Measurements from ENCODE around the gene AFF3.

The AFF3 gene

DNA sequence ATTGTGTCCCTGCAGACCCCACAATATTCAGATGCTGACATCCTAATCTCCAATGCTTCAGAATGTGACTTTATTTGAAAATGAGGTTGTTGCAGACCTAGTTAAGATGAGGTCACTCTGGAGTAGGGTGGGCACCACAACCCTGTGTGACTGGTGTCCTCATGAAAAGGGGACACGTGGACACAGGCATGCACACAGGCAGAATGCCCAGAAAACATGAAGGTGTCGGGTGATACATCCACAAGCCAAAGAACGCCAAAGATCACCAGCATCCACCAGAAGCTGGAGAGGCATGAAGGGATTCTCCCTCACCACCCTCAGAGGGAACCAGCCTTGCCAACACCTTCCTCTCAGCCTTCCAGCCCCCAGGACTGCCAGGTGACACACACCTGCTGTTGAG lies 69.3 kb downstream of the AFF3 start:
- in situ Hi-C loops (cut with MboI; ENCODE audit: low sequenced_read_pairs): no loop called here

DNA sequence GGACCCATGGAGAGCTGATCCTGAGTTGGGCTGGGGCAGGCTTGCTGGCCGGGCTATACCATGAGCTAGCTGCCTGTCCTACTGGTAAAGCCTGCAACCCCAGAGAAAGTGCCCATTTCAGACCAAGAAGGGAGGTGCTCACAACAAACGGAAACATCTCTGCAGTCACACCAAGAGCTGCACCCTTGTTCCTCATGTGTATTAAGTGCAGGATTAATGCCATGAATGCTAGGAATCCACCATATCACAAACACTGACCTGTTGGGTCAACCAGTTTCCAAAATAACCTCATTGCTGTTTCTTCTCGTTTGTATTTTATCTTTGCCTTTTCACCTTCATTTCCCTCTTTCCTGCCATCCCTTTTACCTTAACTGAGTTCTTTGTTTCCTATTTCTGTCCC lies 69.9 kb downstream of the AFF3 start:
- in situ Hi-C loops (cut with MboI; ENCODE audit: low sequenced_read_pairs): no loop called here

DNA sequence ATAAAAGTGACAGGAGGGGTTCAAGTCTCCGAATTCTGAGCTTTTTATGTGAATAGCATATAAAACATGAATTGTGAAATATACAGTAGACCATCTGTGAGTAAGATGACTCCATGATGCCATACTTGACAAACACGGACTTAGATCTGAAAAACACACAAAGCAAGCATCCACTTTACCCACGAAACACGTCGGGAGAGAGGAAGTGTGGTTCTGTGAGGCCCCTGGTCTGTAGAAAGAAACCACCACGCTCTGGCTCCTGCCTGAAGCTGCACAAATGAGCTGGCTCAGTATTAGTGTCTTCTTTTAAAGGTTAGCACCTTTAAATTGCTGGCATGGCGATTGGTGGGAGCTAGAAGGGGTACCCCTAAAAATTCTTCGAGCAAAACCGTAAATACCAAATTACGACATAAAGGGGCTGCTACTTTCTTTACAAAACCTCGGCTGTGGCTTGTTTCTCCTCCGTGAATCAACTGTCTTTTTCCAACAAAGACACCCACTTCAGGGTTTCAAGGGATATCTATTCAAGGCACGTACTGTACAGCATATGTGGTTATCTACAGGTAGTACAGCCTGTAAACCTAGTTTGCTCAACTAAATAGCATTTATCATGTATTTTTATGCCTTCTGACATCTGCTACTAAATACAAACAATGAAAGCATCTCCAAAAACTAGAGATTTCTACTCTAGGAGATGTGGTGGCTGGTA lies 70.9 kb downstream of the AFF3 start:
- in situ Hi-C loops (cut with MboI; ENCODE audit: low sequenced_read_pairs): no loop called here

DNA sequence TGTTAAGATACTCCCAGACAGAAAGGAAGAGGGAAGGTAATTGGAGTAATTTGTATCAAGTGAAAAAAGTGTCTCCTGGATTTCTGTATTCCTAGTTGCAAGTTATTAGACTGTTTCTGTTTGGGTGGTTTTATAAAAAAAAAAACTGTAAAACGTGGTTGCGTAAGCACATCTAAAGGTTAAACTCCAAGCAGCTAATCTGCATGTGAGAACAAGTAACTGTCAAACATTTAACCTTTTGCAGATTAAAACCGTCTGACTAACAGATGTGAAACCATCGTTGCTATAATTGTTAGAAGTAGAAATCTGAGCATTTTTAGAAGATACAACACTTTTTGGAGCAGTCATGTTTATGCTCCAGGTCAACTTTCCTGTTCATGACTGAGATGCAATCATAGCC lies 72.3 kb downstream of the AFF3 start:
- in situ Hi-C loops (cut with MboI; ENCODE audit: low sequenced_read_pairs): no loop called here

DNA sequence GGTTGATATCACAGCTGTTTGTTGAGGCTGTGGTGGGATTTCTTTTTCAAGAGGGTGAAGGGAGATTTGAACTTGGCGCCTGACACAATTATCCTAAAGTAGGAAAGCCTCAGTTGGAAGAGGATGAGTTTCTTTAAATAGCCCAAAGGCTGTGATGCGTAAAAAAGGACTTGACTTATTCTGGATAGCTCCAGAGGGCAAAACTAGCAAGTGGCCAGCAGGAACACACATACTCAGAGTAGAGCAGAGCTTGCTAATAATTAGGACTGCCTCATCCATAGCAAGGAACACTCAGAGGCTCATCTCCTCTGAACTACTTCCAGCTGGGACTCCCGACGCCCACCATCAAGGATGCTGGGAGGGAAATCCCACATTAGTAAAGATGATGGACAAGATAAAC lies 74.0 kb downstream of the AFF3 start:
- in situ Hi-C loops (cut with MboI; ENCODE audit: low sequenced_read_pairs): no loop called here

DNA sequence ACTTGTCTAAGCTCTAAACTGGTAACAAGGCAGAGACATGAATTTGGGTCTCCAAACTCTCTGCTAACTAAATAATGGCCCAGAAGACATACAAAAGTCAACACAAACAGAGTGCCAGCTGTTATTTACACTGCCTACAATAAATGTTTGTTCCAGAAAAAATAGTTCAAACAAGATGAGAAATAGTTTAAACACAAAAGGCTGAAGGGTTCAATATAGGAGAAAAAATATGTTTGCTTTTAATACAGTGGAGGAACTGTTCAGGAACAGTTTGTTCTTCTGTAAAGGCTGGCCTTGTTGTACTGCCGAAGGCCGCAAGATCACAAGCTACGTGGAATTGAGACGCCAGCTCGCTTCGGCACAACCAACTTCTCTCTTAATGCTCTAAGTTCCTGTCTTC lies 74.6 kb downstream of the AFF3 start:
- in situ Hi-C loops (cut with MboI; ENCODE audit: low sequenced_read_pairs): no loop called here

DNA sequence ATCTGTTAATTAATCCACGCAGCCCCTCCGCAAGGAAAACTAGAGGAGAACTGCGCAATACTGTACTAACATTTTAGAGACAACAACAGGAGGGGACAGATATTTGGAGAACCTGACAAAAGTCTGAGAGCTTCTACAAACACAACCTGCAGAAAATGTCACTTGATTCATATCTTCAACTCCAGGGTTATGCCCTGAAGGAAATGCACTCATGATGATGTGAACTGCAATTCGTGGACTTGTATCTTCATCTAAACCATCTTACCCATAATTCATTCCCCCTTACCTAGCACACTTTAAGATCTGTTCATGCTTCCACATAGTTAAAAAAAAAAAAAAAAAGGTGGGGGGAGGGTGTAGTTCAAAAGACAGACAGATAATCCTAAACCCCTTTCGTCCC lies 75.5 kb downstream of the AFF3 start:
- in situ Hi-C loops (cut with MboI; ENCODE audit: low sequenced_read_pairs): no loop called here

DNA sequence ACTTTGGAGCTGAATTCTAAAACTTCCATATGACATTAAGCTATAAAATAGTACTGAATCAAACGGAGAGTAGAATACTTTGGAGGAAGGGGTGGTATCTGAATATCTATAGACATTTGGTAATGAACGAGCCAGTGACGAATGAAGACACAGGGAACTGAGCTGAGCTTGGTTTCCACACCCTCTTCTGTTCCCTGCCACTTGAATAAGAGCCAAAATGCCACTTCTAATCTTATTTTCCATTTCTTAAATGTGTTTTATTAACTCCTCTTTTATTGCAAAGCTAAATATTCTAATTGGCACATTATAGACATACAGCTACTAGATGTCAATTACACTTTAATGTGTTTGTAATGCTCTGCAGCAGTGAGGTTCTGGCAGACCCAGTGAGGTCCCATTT lies 76.1 kb downstream of the AFF3 start:
- in situ Hi-C loops (cut with MboI; ENCODE audit: low sequenced_read_pairs): no loop called here

DNA sequence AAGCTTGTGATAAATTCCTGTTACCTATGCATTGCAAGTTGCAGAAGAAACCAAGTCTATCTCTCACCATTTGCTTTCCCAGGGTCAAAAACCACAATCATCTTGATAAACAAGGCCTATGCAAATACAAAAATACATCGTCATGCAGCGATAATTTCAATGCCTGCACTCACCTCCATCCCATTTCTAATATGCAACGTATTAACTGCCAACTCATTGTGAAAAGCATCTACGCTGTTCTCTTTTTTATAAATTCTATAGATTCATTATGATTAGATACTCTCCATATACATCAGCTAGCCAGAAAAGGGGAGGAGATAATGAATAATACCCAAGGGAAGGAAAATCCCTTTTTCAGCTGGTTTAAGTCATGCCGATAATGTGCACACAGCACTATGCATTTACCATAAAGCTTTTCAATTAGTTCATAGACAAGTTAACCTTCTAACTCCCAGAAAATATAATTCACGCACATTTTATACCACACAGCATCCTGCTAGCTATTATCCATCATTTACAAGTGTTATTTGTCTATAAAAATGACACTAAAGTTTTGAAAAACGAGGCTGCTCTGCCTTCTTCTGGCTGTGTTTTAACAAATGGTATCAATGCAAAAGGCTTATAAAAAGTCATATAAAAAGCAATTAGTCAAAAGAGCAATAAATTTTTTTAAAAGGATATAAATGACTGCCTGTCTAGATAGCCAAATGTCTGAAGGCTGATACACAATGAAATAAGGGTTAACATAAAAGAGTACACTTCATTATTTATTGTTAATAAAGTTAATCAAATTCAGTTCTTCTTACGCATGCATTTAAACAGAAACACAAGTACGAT lies 77.6 kb downstream of the AFF3 start:
- in situ Hi-C loops (cut with MboI; ENCODE audit: low sequenced_read_pairs): no loop called here

DNA sequence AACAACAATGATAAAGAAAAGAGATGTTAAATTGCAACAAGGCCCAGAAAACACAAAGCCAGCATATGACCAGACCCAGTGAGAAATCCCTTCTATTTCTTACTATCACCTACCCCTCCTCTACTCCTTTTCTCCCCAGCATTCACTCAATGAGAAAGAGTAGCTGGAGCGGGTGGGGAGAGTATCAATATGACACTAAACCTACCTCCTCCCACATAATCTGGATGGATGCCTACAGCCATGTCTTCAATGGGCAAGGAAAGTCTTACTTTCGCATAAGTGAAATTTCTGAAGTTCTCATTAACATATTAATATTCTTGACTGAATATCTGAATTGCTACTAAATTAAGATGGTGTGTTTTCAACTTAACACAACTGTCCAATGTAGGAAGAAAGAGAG lies 78.2 kb downstream of the AFF3 start:
- in situ Hi-C loops (cut with MboI; ENCODE audit: low sequenced_read_pairs): no loop called here

DNA sequence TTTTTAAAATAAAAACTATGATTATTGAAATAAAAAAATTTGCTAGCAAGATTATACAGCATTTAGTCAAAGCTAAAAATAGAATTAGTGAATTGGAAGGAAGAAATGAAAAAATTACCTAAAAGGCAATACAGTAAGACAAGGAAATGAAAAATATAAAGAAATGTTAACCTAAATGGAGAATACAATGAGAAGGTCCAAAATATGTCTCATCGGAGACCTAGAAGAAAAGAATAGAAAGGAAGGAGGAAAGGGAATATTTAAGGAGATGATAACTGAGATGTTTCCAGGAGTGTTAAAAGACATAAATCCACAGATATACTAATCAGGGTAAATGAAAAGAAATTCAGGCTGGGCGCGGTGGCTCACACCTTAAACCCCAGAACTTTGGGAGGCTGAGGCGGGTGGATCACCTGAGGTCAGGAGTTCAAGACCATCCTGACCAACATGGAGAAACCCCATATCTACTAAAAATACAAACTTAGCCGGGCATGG lies 78.9 kb downstream of the AFF3 start:
- in situ Hi-C loops (cut with MboI; ENCODE audit: low sequenced_read_pairs): no loop called here

DNA sequence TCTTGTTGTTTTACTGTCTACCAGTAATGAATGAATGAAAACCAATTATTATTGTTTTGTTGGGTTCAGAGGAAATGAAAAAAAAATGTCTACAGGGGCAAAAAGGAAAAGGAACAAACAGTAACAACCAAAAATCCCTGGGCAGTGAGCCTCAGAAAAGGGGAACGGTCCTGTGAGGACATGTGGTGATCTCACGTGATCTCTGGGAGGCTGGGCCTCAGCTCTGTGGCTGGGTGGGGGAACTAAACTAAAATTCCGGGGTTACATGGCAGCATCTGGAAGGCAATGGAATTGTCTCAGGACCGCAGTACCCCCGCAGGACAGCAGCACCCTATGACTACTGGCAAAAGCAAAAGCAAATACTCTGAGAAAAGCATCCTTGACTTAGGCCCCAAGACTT lies 80.1 kb downstream of the AFF3 start:
- in situ Hi-C loops (cut with MboI; ENCODE audit: low sequenced_read_pairs): no loop called here

DNA sequence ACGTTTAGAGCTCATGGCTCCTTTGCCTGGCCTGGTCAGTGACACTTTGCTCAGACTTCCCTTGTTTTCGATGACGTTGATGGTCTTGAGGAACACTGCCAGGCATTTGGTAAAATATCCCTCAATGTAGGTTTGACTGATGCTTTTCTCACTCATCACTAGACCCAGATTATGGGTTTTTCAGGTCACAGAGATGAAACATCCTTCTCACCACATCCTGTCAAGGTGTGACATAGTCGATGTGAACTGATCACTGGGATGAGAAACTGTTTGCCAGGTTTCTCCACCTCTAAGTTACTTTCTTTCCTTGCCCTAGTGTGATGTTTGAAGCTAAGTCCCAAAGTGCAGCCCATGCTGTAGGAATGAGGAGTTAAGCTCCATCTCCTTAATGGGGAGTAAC lies 81.5 kb downstream of the AFF3 start:
- in situ Hi-C loops (cut with MboI; ENCODE audit: low sequenced_read_pairs): no loop called here

DNA sequence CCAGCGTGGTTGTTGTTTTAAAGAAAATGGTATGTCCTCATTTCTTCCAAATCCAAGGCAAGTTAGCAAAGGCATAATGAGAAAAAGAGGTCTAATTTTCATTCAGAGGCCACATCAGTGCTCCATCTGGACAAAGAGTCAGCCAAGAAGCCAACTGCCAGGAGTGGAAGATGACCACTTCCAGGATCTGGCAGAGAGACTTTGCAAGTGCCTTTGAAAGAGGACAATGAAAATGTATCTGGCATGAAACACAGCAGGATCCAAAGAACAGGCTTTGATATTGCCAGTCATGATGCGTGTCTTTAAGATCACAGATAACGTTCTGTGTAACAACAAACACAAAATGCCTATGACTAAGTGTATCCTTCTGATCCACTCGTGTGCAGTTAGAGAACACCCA lies 82.8 kb downstream of the AFF3 start:
- in situ Hi-C loops (cut with MboI; ENCODE audit: low sequenced_read_pairs): no loop called here

DNA sequence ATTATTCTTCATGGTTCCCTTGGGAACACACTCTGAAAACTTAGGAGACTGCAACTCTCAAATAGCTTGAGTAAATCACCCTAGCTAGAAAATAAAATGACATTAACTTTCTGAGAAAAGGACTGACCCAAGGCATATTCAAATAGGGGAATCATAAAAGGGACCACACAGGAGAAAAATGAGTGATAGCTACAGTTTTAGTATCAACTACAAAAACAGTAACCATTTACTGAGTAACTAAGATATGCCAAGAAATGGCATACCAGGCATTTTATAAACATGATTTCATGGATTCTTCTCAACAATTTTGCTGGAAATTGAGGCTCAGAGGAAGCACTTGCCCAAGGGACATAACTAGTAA lies 84.5 kb downstream of the AFF3 start:
- in situ Hi-C loops (cut with MboI; ENCODE audit: low sequenced_read_pairs): no loop called here

DNA sequence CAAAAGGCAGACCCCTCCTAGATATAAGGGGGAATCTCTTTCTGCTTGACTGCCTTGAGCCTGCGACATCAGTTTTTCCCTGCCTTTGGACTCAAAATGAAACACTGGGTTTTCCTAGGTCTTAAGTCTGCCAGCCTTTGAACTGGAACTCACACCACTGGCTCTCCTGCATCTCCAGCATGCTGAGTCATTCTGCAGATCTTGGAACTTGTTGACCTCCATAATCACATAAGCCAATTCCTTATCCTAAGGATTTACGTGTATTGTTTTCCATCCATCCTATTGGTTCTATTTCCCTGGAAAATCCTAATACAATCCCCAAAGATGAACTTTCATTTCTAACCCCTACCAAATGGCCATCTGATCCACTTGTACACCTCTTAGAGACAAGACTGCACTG lies 88.0 kb downstream of the AFF3 start:
- in situ Hi-C loops (cut with MboI; ENCODE audit: low sequenced_read_pairs): no loop called here

DNA sequence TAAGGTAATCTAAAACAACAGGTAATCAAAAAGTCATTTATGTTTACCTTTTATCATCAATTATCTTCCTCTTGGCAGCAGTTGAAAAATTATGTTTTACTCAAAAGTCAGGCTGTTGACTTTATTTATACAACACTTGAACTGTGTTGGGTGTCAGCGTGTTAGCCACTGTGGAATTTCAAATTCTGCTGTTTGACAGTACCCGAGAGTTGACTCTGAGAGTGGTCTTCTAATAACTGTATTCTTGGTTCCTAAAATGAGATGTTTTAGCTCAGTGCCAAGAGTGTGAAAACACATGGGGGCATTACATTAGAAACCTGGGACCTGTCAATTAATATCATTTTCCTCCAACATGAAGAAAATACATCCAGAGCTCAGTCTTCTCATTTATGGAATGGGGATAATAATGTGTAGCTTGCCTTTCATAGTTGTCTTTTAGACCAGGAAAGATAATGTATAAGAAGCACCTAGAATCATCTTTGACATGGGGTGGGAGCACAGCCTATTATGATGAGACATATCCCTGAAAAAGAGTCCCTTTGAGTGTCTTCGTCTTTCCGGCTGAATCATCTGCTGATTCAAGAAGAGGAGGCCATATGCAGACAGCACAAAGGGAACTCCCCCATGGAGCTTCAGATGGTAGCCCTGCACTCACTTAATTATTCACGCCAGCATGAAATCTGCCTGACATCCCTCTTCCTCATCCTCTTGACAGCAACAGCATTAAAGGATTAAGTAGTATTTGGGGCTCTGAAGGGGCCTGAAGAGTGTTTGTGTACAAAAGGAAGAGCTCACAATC lies 89.1 kb downstream of the AFF3 start:
- in situ Hi-C loops (cut with MboI; ENCODE audit: low sequenced_read_pairs): no loop called here

DNA sequence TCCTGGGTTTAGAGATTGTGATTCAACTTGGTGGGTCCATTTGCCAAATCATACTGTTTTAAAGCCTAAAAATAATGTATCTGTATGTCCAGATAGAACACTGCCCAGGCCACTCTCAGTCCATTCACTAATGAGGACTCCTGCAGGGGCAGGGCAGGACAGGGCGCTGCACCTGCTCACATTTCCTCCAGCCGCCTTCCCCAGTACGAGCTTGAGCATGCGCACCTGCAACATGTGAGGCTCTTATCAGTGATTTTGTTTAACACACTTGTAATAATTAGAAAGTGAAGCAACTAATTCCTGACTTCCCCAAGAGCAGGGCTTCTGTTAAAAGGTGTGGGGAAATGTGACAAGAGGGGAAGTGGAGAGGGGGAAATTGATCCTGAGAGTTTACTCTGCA lies 89.7 kb downstream of the AFF3 start:
- in situ Hi-C loops (cut with MboI; ENCODE audit: low sequenced_read_pairs): no loop called here

DNA sequence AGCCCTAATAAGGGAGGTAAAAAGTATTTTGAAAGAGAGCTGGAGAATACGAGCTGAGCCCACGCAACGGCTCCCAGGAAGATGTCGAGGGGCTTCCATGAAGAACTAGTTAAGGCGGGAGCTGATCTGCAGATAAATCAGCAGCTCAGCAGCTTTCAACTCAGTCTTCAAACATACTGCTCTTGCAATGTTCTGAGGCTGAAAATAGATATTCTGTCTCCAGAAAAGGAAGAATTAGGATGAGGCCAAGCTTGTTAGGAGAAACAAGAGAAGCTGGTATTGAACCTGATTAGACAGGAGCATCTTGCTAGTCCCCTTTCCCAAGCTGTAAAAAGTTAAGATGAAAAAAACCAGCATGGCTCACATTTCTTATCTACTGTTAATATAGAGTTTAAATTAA lies 91.1 kb downstream of the AFF3 start:
- in situ Hi-C loops (cut with MboI; ENCODE audit: low sequenced_read_pairs): no loop called here

DNA sequence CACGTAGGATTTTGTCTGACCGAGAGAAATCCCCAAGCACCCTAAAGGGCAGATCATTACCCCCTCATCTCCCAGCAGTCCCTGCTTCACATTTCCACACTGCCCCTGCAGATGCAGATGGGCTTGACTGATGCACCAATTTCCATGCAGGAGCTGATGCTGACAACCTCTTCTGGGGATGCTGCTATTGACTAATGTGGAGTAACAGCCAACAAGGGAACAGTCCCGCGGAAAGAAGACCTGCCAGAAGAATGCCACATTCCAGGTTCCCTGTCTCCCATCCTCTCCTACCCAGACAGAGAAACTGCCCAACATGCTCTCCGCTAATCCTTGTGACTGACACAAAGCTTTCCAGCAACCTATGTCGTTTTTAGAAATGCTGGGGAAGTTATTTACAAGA lies 91.7 kb downstream of the AFF3 start:
- in situ Hi-C loops (cut with MboI; ENCODE audit: low sequenced_read_pairs): no loop called here
